ENCODE results near the gene SPCS2. TPM values are rescaled to one million over a fixed set of nuclear protein-coding genes. Genes with fewer than 3 reads are reported as not detected.

SPCS2 gene
- total and polyA plus RNA-seq, 4 donors: 32.4 to 186 (median 59.6) TPM

GRCh38 chr11:75023446-75024067, 74.5 kb downstream of the SPCS2 start:
- no peaks in the 10 kb centered on the region for H3K27me3 ChIP-seq (ENCODE audit: control insufficient read depth in 4 of 4, insufficient read depth in 4 of 4, low read length in 3 of 4)
- no peak overlapping the region for H3K9ac ChIP-seq (ENCODE audit: low read depth in 1 of 2, low read length in 2 of 2)
- H3K27ac ChIP-seq (ENCODE audit: low read depth in 1 of 2, low read length in 2 of 2): no peak overlapping the region
- H3K4me1 ChIP-seq (ENCODE audit: control insufficient read depth in 4 of 4, insufficient read depth in 4 of 4, low read length in 3 of 4): no peaks in the 10 kb centered on the region
- no peak for TF ChIP-seq SP1 (IDR thresholded peaks at IDR 0.05)
- no peak for TF ChIP-seq JUND (IDR thresholded peaks at IDR 0.05)
- TF ChIP-seq ATF3 (IDR thresholded peaks at IDR 0.05): no peak
- DNase-seq (ENCODE audit: low spot score): no peak
- no peaks in the 10 kb centered on the region for H3K9me3 ChIP-seq (ENCODE audit: control insufficient read depth in 4 of 4, low read length in 3 of 4)
- H3K4me3 ChIP-seq (ENCODE audit: low read depth in 1 of 3, low read length in 3 of 3): no peak overlapping the region
- H3K36me3 ChIP-seq (ENCODE audit: control insufficient read depth in 4 of 4, insufficient read depth in 3 of 4, low read depth in 1 of 4, low read length in 3 of 4): no peaks in the 10 kb centered on the region
- WGBS: 96% methylated on average over 6 of the region's 6 CpGs

- no peaks in the 10 kb centered on the region for H3K27me3 ChIP-seq (ENCODE audit: control insufficient read depth in 4 of 4, insufficient read depth in 4 of 4, low read length in 3 of 4)
- no peaks in the 10 kb centered on the region for H3K9me3 ChIP-seq (ENCODE audit: control insufficient read depth in 4 of 4, low read length in 3 of 4)
- TF ChIP-seq RAD21 (IDR thresholded peaks at IDR 0.05): no peak
- no peak for TF ChIP-seq MAX (IDR thresholded peaks at IDR 0.05)
- no peak for TF ChIP-seq GABPA (IDR thresholded peaks at IDR 0.05 in 1 of 2, conservative IDR thresholded peaks at IDR 0.05 in 1 of 2)
- no peak for TF ChIP-seq ATF3 (IDR thresholded peaks at IDR 0.05)
- no peak for TF ChIP-seq REST (IDR thresholded peaks at IDR 0.05)
- H3K4me1 ChIP-seq (ENCODE audit: control insufficient read depth in 4 of 4, insufficient read depth in 4 of 4, low read length in 3 of 4): no peaks in the 10 kb centered on the region
- no peak overlapping the region for H3K9ac ChIP-seq (ENCODE audit: low read depth in 1 of 2, low read length in 2 of 2)
- no peak overlapping the region for H3K27ac ChIP-seq (ENCODE audit: low read depth in 1 of 2, low read length in 2 of 2)
- no peak for DNase-seq (ENCODE audit: low spot score)
- no peaks in the 10 kb centered on the region for H3K36me3 ChIP-seq (ENCODE audit: control insufficient read depth in 4 of 4, insufficient read depth in 3 of 4, low read depth in 1 of 4, low read length in 3 of 4)
- H3K4me3 ChIP-seq (ENCODE audit: low read depth in 1 of 3, low read length in 3 of 3): no peak overlapping the region
- 93% methylated on average over 6 of the region's 6 CpGs for WGBS
Measured at GRCh38 chr11:75024068-75024449, 75.0 kb downstream of the SPCS2 start.

- no peak for TF ChIP-seq CTCF (IDR thresholded peaks at IDR 0.05; ENCODE audit: low read depth, low read length, missing input control)
- no peak for DNase-seq (ENCODE audit: low spot score)
- H3K27me3 ChIP-seq (ENCODE audit: control insufficient read depth in 4 of 4, insufficient read depth in 4 of 4, low read length in 3 of 4): no peaks in the 10 kb centered on the region
- H3K9ac ChIP-seq (ENCODE audit: low read depth in 1 of 2, low read length in 2 of 2): no peak overlapping the region
- no peaks in the 10 kb centered on the region for H3K4me1 ChIP-seq (ENCODE audit: control insufficient read depth in 4 of 4, insufficient read depth in 4 of 4, low read length in 3 of 4)
- H3K27ac ChIP-seq (ENCODE audit: low read depth in 1 of 2, low read length in 2 of 2): no peak overlapping the region
- no peaks in the 10 kb centered on the region for H3K9me3 ChIP-seq (ENCODE audit: control insufficient read depth in 4 of 4, low read length in 3 of 4)
- H3K36me3 ChIP-seq (ENCODE audit: control insufficient read depth in 4 of 4, insufficient read depth in 3 of 4, low read depth in 1 of 4, low read length in 3 of 4): no peaks in the 10 kb centered on the region
- WGBS: 46% methylated on average over 1 of the region's 1 CpG
- no peak overlapping the region for H3K4me3 ChIP-seq (ENCODE audit: low read depth in 1 of 3, low read length in 3 of 3)
Measured at GRCh38 chr11:75024764-75025211, 75.7 kb downstream of the SPCS2 start.
